Skeletal muscle cell (primary cell): ENCODE results near the gene SLCO4A1.

Source experiments
- DNase-seq: peaks from one replicate; pipeline ENCODE4 v3.0.0-alpha.2; 2010; ENCODE audit warnings: low read depth
- H3K4me3 ChIP-seq: 2 replicates; pipeline ENCODE4 v1.5.1; 2011; ENCODE audit warnings: low read depth, mild to moderate bottlenecking, control low read depth, low read length, moderate library complexity

Gene SLCO4A1

GRCh38 chr20:62634330-62634967 is 7.9 kb upstream of the SLCO4A1 start:
- no peak for DNase-seq
- H3K4me3 ChIP-seq, result no peak overlapping the region

- DNase-seq, result no peak
Measured at GRCh38 chr20:62635232-62635631, 7.1 kb upstream of the SLCO4A1 start.

GRCh38 chr20:62635852-62636251 is 6.5 kb upstream of the SLCO4A1 start:
- H3K4me3 ChIP-seq, result no peak overlapping the region
- no peak for DNase-seq

More at GRCh38 chr20:62635232-62635631, 7.1 kb upstream of the SLCO4A1 start:
- H3K4me3 ChIP-seq, result no peak overlapping the region

- no peak for DNase-seq
- no peak overlapping the region for H3K4me3 ChIP-seq
Measured at GRCh38 chr20:62636446-62636845, 5.9 kb upstream of the SLCO4A1 start.

GRCh38 chr20:62637110-62637509 is 5.2 kb upstream of the SLCO4A1 start:
- DNase-seq, result no peak

GRCh38 chr20:62637521-62638054 is 4.7 kb upstream of the SLCO4A1 start:
- no peak overlapping the region for H3K4me3 ChIP-seq
- DNase-seq, result no peak

More at GRCh38 chr20:62637110-62637509, 5.2 kb upstream of the SLCO4A1 start:
- no peak overlapping the region for H3K4me3 ChIP-seq

- no peak for DNase-seq
- H3K4me3 ChIP-seq, result no peak overlapping the region
Measured at GRCh38 chr20:62638055-62638570, 4.2 kb upstream of the SLCO4A1 start.

GRCh38 chr20:62638679-62639406 is 3.5 kb upstream of the SLCO4A1 start:
- DNase-seq, result no peak
- no peak overlapping the region for H3K4me3 ChIP-seq

GRCh38 chr20:62639765-62640164 is 2.5 kb upstream of the SLCO4A1 start:
- H3K4me3 ChIP-seq, result no peak overlapping the region
- DNase-seq, result no peak

- H3K4me3 ChIP-seq, result no peak overlapping the region
- no peak for DNase-seq
Measured at GRCh38 chr20:62640870-62641269, 1.4 kb upstream of the SLCO4A1 start.

GRCh38 chr20:62641321-62642050 is 817 bp upstream of the SLCO4A1 start:
- no peak for DNase-seq
- peak overlapping the region; percentile 34 for H3K4me3 ChIP-seq

GRCh38 chr20:62642666-62643520 is 590 bp downstream of the SLCO4A1 start:
- H3K4me3 ChIP-seq, result peak overlapping the region; percentile 11
- no peak for DNase-seq

- no peak overlapping the region for H3K4me3 ChIP-seq
- DNase-seq, result no peak
Measured at GRCh38 chr20:62643521-62644043, 1.3 kb downstream of the SLCO4A1 start.

- DNase-seq, result no peak
- no peak overlapping the region for H3K4me3 ChIP-seq
Measured at GRCh38 chr20:62644044-62644795, 1.9 kb downstream of the SLCO4A1 start.

- H3K4me3 ChIP-seq, result no peak overlapping the region
- DNase-seq, result no peak
Measured at GRCh38 chr20:62644802-62645496, 2.6 kb downstream of the SLCO4A1 start.

GRCh38 chr20:62645613-62646012 is 3.3 kb downstream of the SLCO4A1 start:
- DNase-seq, result no peak
- no peak overlapping the region for H3K4me3 ChIP-seq

GRCh38 chr20:62646851-62647520 is 4.7 kb downstream of the SLCO4A1 start:
- no peak overlapping the region for H3K4me3 ChIP-seq
- no peak for DNase-seq
